Measurements from ENCODE around the gene KLHL26.

DNA sequence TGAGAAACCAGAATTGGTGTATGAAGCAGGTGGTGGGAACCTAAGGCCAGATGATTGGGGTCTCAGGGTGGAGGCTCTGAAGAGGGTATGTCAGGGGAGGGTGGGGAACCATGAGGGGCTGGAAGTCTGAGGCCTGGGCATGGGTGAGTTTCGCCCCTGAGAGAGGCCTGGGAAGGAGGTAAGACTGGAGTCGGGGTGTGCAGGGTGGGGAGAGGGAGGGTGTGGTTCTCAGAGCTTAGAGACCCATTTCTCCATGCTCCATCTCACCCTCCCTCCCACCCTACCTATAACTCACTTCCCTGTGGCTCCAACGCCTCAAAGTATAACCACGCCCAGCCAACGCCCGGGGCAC, 1.0 kb upstream of the KLHL26 start:
- no peak for TF ChIP-seq EZH2phosphoT487 (IDR thresholded peaks at IDR 0.05; ENCODE audit: borderline replicate concordance)
- TF ChIP-seq, protein P1, sequence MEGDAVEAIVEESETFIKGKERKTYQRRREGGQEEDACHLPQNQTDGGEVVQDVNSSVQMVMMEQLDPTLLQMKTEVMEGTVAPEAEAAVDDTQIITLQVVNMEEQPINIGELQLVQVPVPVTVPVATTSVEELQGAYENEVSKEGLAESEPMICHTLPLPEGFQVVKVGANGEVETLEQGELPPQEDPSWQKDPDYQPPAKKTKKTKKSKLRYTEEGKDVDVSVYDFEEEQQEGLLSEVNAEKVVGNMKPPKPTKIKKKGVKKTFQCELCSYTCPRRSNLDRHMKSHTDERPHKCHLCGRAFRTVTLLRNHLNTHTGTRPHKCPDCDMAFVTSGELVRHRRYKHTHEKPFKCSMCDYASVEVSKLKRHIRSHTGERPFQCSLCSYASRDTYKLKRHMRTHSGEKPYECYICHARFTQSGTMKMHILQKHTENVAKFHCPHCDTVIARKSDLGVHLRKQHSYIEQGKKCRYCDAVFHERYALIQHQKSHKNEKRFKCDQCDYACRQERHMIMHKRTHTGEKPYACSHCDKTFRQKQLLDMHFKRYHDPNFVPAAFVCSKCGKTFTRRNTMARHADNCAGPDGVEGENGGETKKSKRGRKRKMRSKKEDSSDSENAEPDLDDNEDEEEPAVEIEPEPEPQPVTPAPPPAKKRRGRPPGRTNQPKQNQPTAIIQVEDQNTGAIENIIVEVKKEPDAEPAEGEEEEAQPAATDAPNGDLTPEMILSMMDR (conservative IDR thresholded peaks at IDR 0.05; ENCODE audit: low read length), result no peak

Data from Loucy (cell line).